ENCODE data around the gene CHM.
"Not testable (repeated sequence)": the region's sequence is repeated elsewhere in the genome, so short reads cannot be mapped to it uniquely, and the experiment has no call there.

CHM gene, protein sequence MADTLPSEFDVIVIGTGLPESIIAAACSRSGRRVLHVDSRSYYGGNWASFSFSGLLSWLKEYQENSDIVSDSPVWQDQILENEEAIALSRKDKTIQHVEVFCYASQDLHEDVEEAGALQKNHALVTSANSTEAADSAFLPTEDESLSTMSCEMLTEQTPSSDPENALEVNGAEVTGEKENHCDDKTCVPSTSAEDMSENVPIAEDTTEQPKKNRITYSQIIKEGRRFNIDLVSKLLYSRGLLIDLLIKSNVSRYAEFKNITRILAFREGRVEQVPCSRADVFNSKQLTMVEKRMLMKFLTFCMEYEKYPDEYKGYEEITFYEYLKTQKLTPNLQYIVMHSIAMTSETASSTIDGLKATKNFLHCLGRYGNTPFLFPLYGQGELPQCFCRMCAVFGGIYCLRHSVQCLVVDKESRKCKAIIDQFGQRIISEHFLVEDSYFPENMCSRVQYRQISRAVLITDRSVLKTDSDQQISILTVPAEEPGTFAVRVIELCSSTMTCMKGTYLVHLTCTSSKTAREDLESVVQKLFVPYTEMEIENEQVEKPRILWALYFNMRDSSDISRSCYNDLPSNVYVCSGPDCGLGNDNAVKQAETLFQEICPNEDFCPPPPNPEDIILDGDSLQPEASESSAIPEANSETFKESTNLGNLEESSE

GRCh38 chrX:86047174-86047935, at the start of gene CHM:
CHM (minus strand) TSS chrX:86047558; CDS start chrX:86047532, 26 bp downstream.
- peak; percentile 69 to 72 for DNase-seq

DNA sequence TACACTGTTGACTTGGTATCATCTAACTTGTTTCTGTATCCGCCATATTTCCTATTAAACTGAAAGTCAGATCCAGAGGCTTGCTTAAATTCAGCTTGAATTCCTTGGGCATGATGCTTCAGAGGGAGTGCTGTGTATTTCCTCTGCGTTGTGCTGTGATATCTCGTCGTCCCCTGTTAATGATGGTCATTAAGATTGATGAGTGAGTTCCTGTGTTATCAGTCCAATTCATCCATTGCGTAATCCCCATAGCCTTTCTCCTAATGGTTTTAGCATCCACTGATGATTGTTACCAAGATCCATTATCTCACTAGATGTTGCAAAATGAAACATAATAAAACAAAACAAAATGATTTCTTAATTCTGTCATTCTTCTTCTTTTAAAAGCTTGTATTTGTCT, 31.3 kb upstream of the CHM start:
- DNase-seq, result no peak

DNA sequence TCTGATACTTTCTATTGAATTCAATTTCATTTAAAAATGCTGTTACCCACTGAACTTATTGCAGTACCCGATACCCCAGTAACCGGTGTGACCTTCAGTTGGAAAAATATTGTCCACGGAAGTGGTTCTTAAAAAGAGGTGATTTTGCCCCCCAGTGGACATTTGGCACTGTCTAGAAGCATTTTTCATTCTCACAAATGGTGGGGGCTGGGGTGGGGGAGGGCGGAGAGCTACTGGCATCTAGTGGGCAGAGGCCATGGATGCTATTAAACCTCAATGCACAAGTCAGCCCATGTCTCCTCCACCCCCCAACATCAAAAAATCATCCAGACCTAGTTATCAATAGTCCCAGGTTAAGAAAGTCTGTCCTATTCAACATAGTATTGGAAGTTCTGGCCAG, 19.6 kb upstream of the CHM start:
- DNase-seq, result no peak

DNA sequence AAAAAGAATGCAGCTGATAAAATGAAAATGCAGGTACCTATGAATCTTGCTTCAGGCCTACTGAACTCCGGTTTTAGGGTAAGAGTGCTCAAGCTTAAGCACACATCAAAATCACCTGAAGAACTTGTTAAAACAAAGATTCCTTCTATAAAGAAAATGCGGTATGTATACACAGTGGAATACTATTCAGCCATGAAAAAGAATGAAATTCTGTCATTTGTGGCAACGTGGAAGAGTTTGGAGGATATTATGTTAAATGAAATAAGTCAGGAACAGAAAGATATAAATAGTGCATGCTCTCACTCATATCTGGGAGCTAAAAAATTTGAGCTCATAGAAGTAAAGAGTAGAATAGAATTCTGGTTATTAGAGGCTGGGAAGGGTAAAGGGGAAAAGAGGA, 14.0 kb upstream of the CHM start:
- DNase-seq, result no peak

DNA sequence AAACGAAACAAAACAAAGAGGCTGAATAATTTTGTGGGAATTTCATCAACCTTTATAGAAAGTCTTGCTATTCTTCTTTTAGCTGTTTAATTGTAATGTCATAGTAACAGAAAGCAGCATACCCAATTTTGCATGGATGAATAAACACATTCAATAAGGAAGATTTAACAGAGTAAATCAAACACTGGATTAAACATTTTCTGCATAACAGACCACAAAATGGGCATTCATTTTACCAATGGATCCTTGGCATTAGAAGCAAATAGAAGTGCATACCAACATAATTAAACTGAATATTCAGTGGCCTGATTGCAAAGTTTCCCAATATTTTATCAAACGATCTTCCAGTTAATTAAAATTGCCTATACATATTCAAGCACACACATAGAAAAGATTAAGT, 4.4 kb upstream of the CHM start:
- DNase-seq, result no peak

DNA sequence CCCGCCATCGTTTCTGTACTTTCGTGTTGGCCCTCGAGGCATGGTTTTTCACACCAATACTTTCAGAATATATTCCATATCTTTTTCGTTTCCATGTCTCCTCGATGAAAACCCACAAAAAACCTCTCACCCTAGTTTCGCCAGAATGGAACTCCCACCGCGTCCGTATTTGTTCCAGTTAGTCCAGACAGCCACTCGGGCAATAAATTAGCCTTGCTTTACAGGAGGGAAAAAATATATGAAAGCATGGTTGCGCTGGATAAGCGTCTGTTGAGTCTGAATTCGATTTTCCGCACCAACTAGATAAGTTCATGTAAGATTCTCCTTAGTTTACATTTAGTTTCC, 550 bp upstream of the CHM start:
- DNase-seq, result peak in 1 of 2 experiments; percentile 19

GRCh38 chrX:86044216-86044615, 3.1 kb downstream of the CHM start:
- DNase-seq, result no peak

GRCh38 chrX:86039625-86040568, 7.5 kb downstream of the CHM start:
- DNase-seq, result no peak

DNA sequence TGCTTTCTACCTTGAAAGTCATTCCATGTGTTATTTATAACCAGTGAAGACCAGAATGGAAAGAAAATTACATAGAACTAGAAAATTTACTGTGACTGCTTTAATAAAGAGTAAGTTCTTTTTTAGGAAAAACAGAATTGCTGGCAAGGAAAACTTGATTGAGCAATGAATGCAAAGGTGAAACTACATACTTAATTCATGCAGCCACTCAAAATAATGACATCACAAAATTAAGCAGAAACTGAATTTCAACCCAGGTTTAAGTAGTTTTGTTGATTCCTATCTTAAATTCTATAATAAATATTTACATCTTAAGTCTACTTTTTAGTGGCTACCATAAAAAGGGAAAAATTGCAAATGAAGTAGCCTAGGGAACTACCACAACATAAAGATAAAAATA, 14.0 kb downstream of the CHM start:
- no peak for DNase-seq

- DNase-seq, result no peak
Observed at GRCh38 chrX:86028681-86029080, 18.7 kb downstream of the CHM start.

DNA sequence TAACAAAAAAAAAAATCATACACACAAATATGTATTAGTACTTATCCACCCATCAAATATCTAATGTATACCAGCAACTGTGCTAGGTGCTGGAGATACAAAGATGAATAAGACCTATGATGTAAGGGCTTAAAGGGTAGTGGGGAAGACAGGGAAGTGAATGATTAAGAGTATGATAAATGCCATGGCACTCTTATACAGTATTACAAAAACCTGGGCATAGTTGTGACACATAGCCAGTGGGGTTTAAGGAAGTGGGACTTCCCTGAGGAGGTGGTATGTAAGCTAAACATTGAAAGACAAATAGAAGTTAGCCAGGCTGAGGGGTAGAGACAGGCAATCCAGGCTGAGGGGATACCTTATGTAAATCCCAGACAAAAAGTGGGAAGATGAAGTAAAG, 23.5 kb downstream of the CHM start:
- DNase-seq, result no peak

DNA sequence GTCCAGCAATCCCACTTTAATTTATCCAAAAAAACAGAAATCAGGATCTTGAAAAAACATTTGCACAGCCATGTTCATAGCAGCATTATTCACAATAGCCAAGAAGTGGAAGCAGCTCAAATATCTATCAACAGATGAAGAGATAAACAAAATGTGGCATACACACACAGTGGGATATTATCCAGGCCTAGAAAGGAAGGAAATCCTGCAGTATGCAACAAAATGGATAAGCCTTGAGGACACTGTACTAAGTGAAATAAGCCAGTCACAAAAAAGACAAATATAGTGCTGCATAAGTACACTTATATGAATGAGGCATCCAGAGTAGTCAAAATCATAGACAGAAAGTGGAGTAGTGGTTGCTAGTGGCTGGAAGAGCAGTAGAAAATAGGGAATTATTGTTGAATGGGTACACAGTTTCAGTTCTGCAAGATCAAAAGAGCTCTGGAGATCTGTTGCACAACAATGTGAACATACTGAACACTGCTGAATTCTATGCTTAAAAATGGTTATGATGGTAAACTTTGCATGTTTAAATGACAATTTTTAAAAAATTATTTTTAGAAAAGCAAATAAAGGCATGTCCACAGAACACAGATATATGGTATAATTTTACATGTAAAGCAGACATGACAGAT, 25.6 kb downstream of the CHM start:
- no peak for DNase-seq

DNA sequence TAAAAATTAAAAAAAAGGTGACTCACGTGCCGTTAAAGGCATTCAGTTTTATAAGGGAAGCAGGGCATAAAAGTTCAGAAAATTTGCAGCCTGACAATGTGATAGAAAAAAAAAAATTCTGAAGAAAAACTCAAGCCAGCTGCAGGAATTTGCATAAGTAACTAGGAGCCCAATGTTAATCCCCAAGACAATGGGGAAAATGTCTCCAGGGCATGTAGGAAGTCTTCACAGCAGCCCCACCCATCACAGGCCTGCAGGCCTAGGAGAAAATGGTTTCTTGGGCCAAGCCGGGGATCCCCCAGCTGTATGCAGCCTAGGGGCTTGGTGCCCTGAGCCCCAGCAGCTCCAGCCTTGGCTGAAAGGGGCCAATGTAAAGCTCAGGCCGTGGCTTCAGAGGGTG, 31.2 kb downstream of the CHM start:
- no peak for DNase-seq

DNA sequence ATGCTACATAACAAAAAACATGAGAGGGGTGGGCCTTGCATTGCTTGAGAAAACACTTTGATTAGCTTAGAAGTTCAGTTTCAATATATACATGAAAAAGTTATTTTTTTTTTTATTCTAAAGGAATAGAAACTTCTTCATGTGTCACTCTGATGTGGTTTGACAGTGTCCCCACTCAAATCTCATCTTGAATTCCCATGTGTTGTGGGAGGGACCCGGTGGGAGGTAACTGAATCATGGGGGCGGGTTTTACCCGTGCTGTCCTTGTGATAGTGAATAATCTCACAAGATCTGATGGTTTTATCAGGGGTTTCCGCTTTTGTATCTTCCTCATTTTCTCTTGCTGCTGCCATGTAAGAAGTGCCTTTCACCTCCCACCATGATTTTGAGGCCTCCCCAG, 32.4 kb downstream of the CHM start:
- peak in 1 of 2 experiments; percentile 25 for DNase-seq

- no peak for DNase-seq
Observed at GRCh38 chrX:86014421-86014820, 32.9 kb downstream of the CHM start.

GRCh38 chrX:86013792-86014191, 33.6 kb downstream of the CHM start:
- DNase-seq, result no peak

GRCh38 chrX:86012188-86012587, 35.2 kb downstream of the CHM start:
- no peak for DNase-seq

- DNase-seq, result not testable (repeated sequence)
Observed at GRCh38 chrX:86009803-86010202, 37.6 kb downstream of the CHM start.

GRCh38 chrX:86007891-86008290, 39.5 kb downstream of the CHM start:
- not testable (repeated sequence) for DNase-seq

DNA sequence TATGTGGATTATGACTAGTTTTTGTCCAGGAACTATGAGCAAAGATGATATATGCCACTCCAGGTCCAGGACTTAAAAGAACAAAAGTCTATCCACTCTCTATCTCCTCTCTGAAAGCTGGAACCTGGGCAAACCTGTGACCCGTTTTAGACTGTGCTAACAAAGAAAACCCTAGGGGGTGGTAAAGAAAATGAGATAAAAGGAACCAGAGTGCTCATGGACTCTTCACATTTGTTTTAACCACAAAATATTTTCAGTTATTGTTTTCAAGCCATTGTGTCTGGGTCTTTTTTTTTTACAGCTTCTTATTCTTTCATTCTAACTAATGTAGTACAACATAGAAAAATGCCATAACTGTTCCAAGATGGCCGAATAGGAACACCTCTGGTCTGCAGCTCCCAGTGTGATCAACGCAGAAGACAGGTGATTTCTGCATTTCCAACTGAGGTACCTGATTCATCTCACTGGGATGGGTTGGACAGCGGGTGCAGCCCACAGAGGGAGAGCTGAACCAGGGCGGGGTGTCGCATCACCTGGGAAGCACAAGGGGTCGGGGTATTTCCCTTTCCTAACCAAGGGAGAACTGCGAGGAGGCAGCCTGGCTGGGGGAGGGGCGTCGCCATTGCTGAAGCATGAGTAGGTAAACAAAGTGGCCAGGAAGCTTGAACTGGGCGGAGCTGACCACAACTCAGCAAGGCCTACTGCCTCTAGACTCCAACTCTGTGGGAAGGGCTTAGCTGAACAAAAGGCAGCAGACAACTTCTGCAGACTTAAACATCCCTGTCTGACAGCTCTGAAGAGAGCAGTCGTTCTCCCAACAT, 45.1 kb downstream of the CHM start:
- DNase-seq, result no peak

- no peak for DNase-seq
Observed at GRCh38 chrX:85998954-85999353, 48.4 kb downstream of the CHM start.
